Measurements from ENCODE around the gene ZAP70. TPM values are rescaled to one million over a fixed set of nuclear protein-coding genes. Genes with fewer than 3 reads are reported as not detected.

Gene ZAP70
- total and polyA plus RNA-seq, 2 of the 13 experiments (the other 11 are each of a cell fraction or from before 2014, with no cell fraction given): 0.51 to 4.0 TPM

DNA sequence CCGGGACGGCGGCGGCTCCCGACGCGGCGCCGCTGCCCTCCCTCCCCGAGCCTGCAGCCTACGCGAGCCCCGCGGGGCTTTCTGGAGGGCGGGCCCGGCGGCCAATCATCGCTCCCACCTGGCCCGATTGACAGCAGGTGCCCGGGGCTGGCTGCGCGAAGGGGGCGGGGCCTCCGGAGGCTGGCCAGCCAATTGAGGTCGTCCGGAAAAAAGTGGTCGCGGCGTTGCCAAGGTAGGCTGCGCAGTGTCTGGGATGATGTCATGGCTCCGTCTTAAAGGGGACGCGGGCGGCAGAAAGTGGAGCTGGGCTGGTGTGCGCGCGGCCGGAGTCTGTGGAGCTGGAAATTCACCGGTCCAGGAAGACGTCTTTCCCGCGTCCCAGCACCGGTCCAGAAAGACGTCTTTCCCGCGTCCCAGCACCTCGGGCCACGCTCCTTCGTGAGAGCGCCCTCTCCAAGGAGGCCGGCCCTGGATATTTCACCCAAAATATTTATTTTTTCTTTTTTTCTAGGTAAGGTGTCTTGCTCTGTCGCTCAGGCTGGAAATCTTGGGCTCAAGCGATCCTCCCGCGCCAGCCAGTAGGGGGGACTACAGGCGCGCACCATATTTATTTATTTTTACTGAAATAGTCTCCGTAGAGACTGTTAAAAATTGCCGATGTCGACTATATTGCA, 49.3 kb upstream of the ZAP70 start, which contains the start of gene ACTR1B (continued):
- TF ChIP-seq, protein P1, sequence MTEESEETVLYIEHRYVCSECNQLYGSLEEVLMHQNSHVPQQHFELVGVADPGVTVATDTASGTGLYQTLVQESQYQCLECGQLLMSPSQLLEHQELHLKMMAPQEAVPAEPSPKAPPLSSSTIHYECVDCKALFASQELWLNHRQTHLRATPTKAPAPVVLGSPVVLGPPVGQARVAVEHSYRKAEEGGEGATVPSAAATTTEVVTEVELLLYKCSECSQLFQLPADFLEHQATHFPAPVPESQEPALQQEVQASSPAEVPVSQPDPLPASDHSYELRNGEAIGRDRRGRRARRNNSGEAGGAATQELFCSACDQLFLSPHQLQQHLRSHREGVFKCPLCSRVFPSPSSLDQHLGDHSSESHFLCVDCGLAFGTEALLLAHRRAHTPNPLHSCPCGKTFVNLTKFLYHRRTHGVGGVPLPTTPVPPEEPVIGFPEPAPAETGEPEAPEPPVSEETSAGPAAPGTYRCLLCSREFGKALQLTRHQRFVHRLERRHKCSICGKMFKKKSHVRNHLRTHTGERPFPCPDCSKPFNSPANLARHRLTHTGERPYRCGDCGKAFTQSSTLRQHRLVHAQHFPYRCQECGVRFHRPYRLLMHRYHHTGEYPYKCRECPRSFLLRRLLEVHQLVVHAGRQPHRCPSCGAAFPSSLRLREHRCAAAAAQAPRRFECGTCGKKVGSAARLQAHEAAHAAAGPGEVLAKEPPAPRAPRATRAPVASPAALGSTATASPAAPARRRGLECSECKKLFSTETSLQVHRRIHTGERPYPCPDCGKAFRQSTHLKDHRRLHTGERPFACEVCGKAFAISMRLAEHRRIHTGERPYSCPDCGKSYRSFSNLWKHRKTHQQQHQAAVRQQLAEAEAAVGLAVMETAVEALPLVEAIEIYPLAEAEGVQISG (CRISPR knock-in tag; IDR thresholded peaks at IDR 0.05): peak; percentile 69
- no peak for TF ChIP-seq ZNF563 (CRISPR knock-in tag; IDR thresholded peaks at IDR 0.05)
- no peak for TF ChIP-seq ZSCAN20 (CRISPR knock-in tag; IDR thresholded peaks at IDR 0.05; ENCODE audit: borderline replicate concordance)
- TF ChIP-seq ZNF781 (CRISPR knock-in tag; IDR thresholded peaks at IDR 0.05; ENCODE audit: borderline replicate concordance, not compliant biosample characterization): no peak
- peak; percentile 68; the same call in 1 of the 2 replicates for TF ChIP-seq ZBTB20 (CRISPR knock-in tag; IDR thresholded peaks at IDR 0.05; ENCODE audit: borderline replicate concordance, low read depth)
- no peak for TF ChIP-seq ZNF234 (CRISPR knock-in tag; conservative IDR thresholded peaks at IDR 0.05)
- peak; percentile 80 for TF ChIP-seq POGZ (CRISPR knock-in tag; IDR thresholded peaks at IDR 0.05)
- TF ChIP-seq, protein P2, sequence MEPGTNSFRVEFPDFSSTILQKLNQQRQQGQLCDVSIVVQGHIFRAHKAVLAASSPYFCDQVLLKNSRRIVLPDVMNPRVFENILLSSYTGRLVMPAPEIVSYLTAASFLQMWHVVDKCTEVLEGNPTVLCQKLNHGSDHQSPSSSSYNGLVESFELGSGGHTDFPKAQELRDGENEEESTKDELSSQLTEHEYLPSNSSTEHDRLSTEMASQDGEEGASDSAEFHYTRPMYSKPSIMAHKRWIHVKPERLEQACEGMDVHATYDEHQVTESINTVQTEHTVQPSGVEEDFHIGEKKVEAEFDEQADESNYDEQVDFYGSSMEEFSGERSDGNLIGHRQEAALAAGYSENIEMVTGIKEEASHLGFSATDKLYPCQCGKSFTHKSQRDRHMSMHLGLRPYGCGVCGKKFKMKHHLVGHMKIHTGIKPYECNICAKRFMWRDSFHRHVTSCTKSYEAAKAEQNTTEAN (CRISPR knock-in tag; conservative IDR thresholded peaks at IDR 0.05): peak; percentile 55
- TF ChIP-seq EED (CRISPR knock-in tag; IDR thresholded peaks at IDR 0.05): no peak
- TF ChIP-seq KLF15 (CRISPR knock-in tag; IDR thresholded peaks at IDR 0.05; ENCODE audit: borderline replicate concordance): 0 out of 2 replicates have a peak, but pooled peaks have one; percentile 44
- 0 out of 2 replicates have a peak, but pooled peaks have one; percentile 13 for TF ChIP-seq SMC3 (IDR thresholded peaks at IDR 0.05; ENCODE audit: low read length)
- no peak for TF ChIP-seq TAF15 (IDR thresholded peaks at IDR 0.05; ENCODE audit: low read depth, low read length, poor library complexity, severe bottlenecking)
- TF ChIP-seq ADNP (CRISPR knock-in tag; IDR thresholded peaks at IDR 0.05): no peak
- TF ChIP-seq, protein P3, sequence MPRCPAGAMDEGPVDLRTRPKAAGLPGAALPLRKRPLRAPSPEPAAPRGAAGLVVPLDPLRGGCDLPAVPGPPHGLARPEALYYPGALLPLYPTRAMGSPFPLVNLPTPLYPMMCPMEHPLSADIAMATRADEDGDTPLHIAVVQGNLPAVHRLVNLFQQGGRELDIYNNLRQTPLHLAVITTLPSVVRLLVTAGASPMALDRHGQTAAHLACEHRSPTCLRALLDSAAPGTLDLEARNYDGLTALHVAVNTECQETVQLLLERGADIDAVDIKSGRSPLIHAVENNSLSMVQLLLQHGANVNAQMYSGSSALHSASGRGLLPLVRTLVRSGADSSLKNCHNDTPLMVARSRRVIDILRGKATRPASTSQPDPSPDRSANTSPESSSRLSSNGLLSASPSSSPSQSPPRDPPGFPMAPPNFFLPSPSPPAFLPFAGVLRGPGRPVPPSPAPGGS (CRISPR knock-in tag; IDR thresholded peaks at IDR 0.05): no peak; the same call in 1 of the 2 replicates
- TF ChIP-seq IKZF4 (CRISPR knock-in tag; IDR thresholded peaks at IDR 0.05; ENCODE audit: borderline replicate concordance, low read depth, not compliant biosample characterization): no peak
- TF ChIP-seq ZSCAN21 (CRISPR knock-in tag; IDR thresholded peaks at IDR 0.05; ENCODE audit: borderline replicate concordance): no peak
- TF ChIP-seq, protein P4, sequence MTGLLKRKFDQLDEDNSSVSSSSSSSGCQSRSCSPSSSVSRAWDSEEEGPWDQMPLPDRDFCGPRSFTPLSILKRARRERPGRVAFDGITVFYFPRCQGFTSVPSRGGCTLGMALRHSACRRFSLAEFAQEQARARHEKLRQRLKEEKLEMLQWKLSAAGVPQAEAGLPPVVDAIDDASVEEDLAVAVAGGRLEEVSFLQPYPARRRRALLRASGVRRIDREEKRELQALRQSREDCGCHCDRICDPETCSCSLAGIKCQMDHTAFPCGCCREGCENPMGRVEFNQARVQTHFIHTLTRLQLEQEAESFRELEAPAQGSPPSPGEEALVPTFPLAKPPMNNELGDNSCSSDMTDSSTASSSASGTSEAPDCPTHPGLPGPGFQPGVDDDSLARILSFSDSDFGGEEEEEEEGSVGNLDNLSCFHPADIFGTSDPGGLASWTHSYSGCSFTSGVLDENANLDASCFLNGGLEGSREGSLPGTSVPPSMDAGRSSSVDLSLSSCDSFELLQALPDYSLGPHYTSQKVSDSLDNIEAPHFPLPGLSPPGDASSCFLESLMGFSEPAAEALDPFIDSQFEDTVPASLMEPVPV (CRISPR knock-in tag; IDR thresholded peaks at IDR 0.05): no peak; the same call in 1 of the 2 replicates
- TF ChIP-seq REXO4 (CRISPR knock-in tag; IDR thresholded peaks at IDR 0.05; ENCODE audit: borderline replicate concordance): no peak
- no peak for TF ChIP-seq ZSCAN30 (CRISPR knock-in tag; IDR thresholded peaks at IDR 0.05)
- TF ChIP-seq POLR2G (IDR thresholded peaks at IDR 0.05; ENCODE audit: low read depth, low read length): peak; percentile 89
- no peak for TF ChIP-seq NCOA1 (CRISPR knock-in tag; IDR thresholded peaks at IDR 0.05)
- no peak for TF ChIP-seq SRY (CRISPR knock-in tag; IDR thresholded peaks at IDR 0.05)
